Ishikawa (cell line): ENCODE data around the gene OPRL1.

Experiments
- CEBPB ChIP-seq: IDR thresholded peaks from 2 replicates; pipeline ENCODE4 v1.6.1; 2012
- CREB1 ChIP-seq: IDR thresholded peaks from 2 replicates; pipeline ENCODE4 v1.6.1; 2012; ENCODE audit warnings: low read depth
- EP300 ChIP-seq: IDR thresholded peaks from 2 replicates; pipeline ENCODE4 v1.6.1; 2012; ENCODE audit warnings: borderline replicate concordance
- MAX ChIP-seq: IDR thresholded peaks from 2 replicates; pipeline ENCODE4 v1.6.1; 2012
- REST ChIP-seq: IDR thresholded peaks from 2 replicates; pipeline ENCODE4 v1.6.1; 2012; ENCODE audit warnings: low read depth, mild to moderate bottlenecking
- YY1 ChIP-seq: IDR thresholded peaks from 2 replicates; pipeline ENCODE4 v1.6.1; 2012; ENCODE audit warnings: low read depth

GRCh38 chr20:64032706-64033624 lies 46.9 kb upstream of the OPRL1 start:
- TF ChIP-seq CREB1 (no peak), MAX (no peak), YY1 (no peak), EP300 (no peak), CEBPB (no peak), REST (no peak)
